Common myeloid progenitor, CD34-positive (primary cell): Measurements from ENCODE around the gene DDIT4L.
"Not testable (repeated sequence)": the region's sequence is repeated elsewhere in the genome, so short reads cannot be mapped to it uniquely, and the experiment has no call there.

ENCODE experiments used
- CTCF ChIA-PET: fragments of 350-600 bp; sonication (Branson Sonifier 250); formaldehyde crosslinking; loops from one replicate; lab custom pipeline; 2021; ENCODE audit warnings: antibody characterized with exemption; lab: Charles Lee
- POLR2A ChIA-PET: fragments of 350-600 bp; sonication (Branson Sonifier 250); formaldehyde crosslinking; loops from one replicate; lab custom pipeline; 2021; ENCODE audit warnings: antibody characterized with exemption; lab: Charles Lee
- DNase-seq, 3 donors: peaks; one replicate each; pipeline versions ENCODE4 v3.0.0 to v3.0.0-alpha.2; 2013
- H3K27ac ChIP-seq, 2 experiments: 1 replicate in 1 of 2; 2 replicates in 1 of 2; pipeline ENCODE4 v1.7.0; 2013; ENCODE audit warnings: inconsistent platforms in 2 of 2, low read length in 2 of 2, mild to moderate bottlenecking in 2 of 2, low read depth in 1 of 2, moderate library complexity in 1 of 2; ENCODE audit not compliant: severe bottlenecking in 2 of 2, insufficient read depth in 1 of 2, poor library complexity in 1 of 2
- H3K27me3 ChIP-seq, 5 experiments: replicated peaks in 2 of 5; 1 replicate in 3 of 5; 2 replicates in 2 of 5; pipeline versions ENCODE4 v1.6.1 to v1.7.0; 2013; ENCODE audit warnings: low read length in 4 of 5, mild to moderate bottlenecking in 2 of 5, moderate library complexity in 2 of 5, inconsistent platforms in 1 of 5; ENCODE audit not compliant: insufficient read depth in 5 of 5, control insufficient read depth in 4 of 5
- H3K36me3 ChIP-seq, 4 experiments: 1 replicate in 2 of 4; 2 replicates in 2 of 4; pipeline versions ENCODE4 v1.6.1 to v1.7.0; 2013; ENCODE audit warnings: low read length in 3 of 4, control low read depth in 1 of 4, mild to moderate bottlenecking in 1 of 4; ENCODE audit not compliant: control insufficient read depth in 4 of 4, insufficient read depth in 4 of 4
- H3K4me1 ChIP-seq, 4 experiments: 1 replicate in 3 of 4; 2 replicates in 1 of 4; pipeline versions ENCODE4 v1.6.1 to v1.7.1; 2013; ENCODE audit warnings: low read length in 3 of 4, mild to moderate bottlenecking in 3 of 4, control low read depth in 1 of 4, inconsistent platforms in 1 of 4, moderate library complexity in 1 of 4; ENCODE audit not compliant: control insufficient read depth in 4 of 4, insufficient read depth in 4 of 4; ENCODE audit errors: control extremely low read depth in 1 of 4
- H3K4me3 ChIP-seq, 7 experiments: 1 replicate in 4 of 7; 2 replicates in 3 of 7; pipeline versions ENCODE4 v1.5.1 to v1.7.0; 2013; ENCODE audit warnings: mild to moderate bottlenecking in 7 of 7, low read length in 6 of 7, moderate library complexity in 6 of 7, inconsistent platforms in 2 of 7, low read depth in 2 of 7, control low read depth in 1 of 7; ENCODE audit not compliant: insufficient read depth in 4 of 7, control insufficient read depth in 1 of 7; ENCODE audit errors: extremely low read depth in 1 of 7
- H3K9me3 ChIP-seq, 5 experiments: 1 replicate in 4 of 5; 2 replicates in 1 of 5; pipeline versions ENCODE4 v1.6.1 to v1.7.1; 2013; ENCODE audit warnings: low read length in 4 of 5, mild to moderate bottlenecking in 2 of 5, inconsistent platforms in 1 of 5, low read depth in 1 of 5, moderate library complexity in 1 of 5; ENCODE audit not compliant: control insufficient read depth in 4 of 5, insufficient read depth in 2 of 5; ENCODE audit errors: control extremely low read depth in 1 of 5
- WGBS: methylation state at CpG from one replicate; pipeline ENCODE4 v1.1.5; 2013; ENCODE audit not compliant: insufficient coverage; 5-methylcytosine and 5-hydroxymethylcytosine counted together

The DDIT4L gene

GRCh38 chr4:100147198-100147597 lies 43.1 kb downstream of the DDIT4L start:
- H3K4me3 ChIP-seq: no peak overlapping the region
- ChIA-PET CTCF (no interaction called here), POLR2A (no interaction called here)
- no peaks in the 10 kb centered on the region for H3K4me1 ChIP-seq
- H3K9me3 ChIP-seq: no peaks in the 10 kb centered on the region
- H3K36me3 ChIP-seq: no peaks in the 10 kb centered on the region
- WGBS: no CpG with 5 or more reads among the region's 1 CpG
- no peak for DNase-seq
- no peak overlapping the region for H3K27ac ChIP-seq
- H3K27me3 ChIP-seq: no peaks in the 10 kb centered on the region

DNA sequence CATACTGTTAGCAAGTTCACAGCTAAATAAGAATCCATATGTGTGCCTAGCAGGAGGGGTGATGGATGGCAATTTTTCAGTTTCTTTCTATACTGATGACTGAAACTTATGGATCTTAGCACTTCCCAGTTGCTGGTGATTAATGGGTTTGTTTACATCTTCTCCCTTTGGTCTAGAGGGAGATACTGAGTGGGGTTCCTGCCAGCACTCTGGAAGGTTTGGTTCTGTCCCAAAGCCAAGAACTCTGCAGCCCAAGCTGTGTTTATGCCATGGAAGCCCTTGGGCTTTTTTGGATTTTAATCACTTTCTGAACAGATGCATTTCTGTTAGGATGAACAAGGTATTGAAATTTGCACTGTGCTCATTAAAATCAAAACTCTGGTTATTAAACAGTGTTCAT lies 43.5 kb downstream of the DDIT4L start:
- CTCF ChIA-PET: no interaction called here

DNA sequence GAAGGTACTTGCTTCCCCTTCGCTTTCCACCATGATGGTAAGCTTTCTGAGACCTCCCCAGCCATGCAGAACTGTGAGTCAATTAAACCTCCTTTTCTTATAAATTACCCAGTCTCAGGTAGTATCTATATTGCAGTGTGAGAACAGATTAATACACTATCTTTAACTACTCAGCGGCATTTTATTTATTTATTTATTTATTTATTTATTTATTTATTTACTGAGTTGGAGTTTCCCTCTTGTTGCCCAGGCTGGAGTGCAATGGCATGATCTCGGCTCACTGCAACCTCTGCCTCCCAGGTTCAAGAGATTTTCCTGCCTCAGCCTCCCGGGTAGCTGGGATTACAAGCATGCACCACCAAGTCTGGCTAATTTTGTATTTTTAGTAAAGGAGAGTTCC lies 52.9 kb downstream of the DDIT4L start:
- H3K27me3 ChIP-seq, H3K9me3 ChIP-seq, POLR2A ChIA-PET, H3K4me3 ChIP-seq, H3K4me1 ChIP-seq, H3K36me3 ChIP-seq, H3K27ac ChIP-seq, DNase-seq, CTCF ChIA-PET: not testable (repeated sequence)
- WGBS: no CpG with 5 or more reads among the region's 4 CpGs

More for the DNA sequence above, 43.5 kb downstream of the DDIT4L start:
- POLR2A ChIA-PET: no interaction called here
- no peaks in the 10 kb centered on the region for H3K27me3 ChIP-seq
- DNase-seq: no peak
- H3K4me3 ChIP-seq: no peak overlapping the region
- H3K4me1 ChIP-seq: no peaks in the 10 kb centered on the region
- H3K27ac ChIP-seq: no peak overlapping the region
- no peaks in the 10 kb centered on the region for H3K36me3 ChIP-seq
- H3K9me3 ChIP-seq: no peaks in the 10 kb centered on the region
